GM21528 (cell line): ENCODE results near the gene CD34.
A peak's percentile ranks its signal among the peaks of the same experiment; 100 is the strongest.
"Not testable (repeated sequence)": the region's sequence is repeated elsewhere in the genome, so short reads cannot be mapped to it uniquely, and the experiment has no call there.

Source experiments
- ATAC-seq: cut with Tn5 transposase; IDR thresholded peaks from one replicate; pipeline ENCODE4 v1.9.1; 2021; ENCODE audit warnings: mild to moderate bottlenecking, moderate library complexity; ENCODE audit not compliant: unreplicated experiment, low FRiP score

CD34 gene

GRCh38 chr1:207910591-207911354, at the start of gene CD34:
Gene CD34 (minus strand): TSS chr1:207911125. CDS start chr1:207911080, 45 bp downstream.
- no peak for ATAC-seq

GRCh38 chr1:207960346-207960745, 49.4 kb upstream of the CD34 start:
- no peak for ATAC-seq

GRCh38 chr1:207959910-207960309, 49.0 kb upstream of the CD34 start:
- ATAC-seq, result no peak

GRCh38 chr1:207959141-207959825, 48.4 kb upstream of the CD34 start:
- ATAC-seq, result no peak

- no peak for ATAC-seq
Observed at GRCh38 chr1:207958376-207959139, 47.6 kb upstream of the CD34 start.

- ATAC-seq, result no peak
Observed at GRCh38 chr1:207956986-207957385, 46.1 kb upstream of the CD34 start.

GRCh38 chr1:207954104-207954503, 43.2 kb upstream of the CD34 start:
- ATAC-seq, result no peak

- no peak for ATAC-seq
Observed at GRCh38 chr1:207952617-207953542, 42.0 kb upstream of the CD34 start.

- ATAC-seq, result no peak
Observed at GRCh38 chr1:207951652-207952051, 40.7 kb upstream of the CD34 start.

GRCh38 chr1:207950750-207951149, 39.8 kb upstream of the CD34 start:
- ATAC-seq, result no peak

- ATAC-seq, result no peak
Observed at GRCh38 chr1:207949571-207950195, 38.8 kb upstream of the CD34 start.

GRCh38 chr1:207948536-207949250, 37.8 kb upstream of the CD34 start:
- no peak for ATAC-seq

- ATAC-seq, result no peak
Observed at GRCh38 chr1:207946756-207947155, 35.8 kb upstream of the CD34 start.

- ATAC-seq, result no peak
Observed at GRCh38 chr1:207944571-207944970, 33.6 kb upstream of the CD34 start.

- not testable (repeated sequence) for ATAC-seq
Observed at GRCh38 chr1:207942337-207942741, 31.4 kb upstream of the CD34 start.

GRCh38 chr1:207941665-207942064, 30.7 kb upstream of the CD34 start:
- no peak for ATAC-seq

GRCh38 chr1:207938016-207938415, 27.1 kb upstream of the CD34 start:
- ATAC-seq, result no peak

- ATAC-seq, result no peak
Observed at GRCh38 chr1:207937204-207937603, 26.3 kb upstream of the CD34 start.

GRCh38 chr1:207935166-207935583, 24.2 kb upstream of the CD34 start:
- peak; percentile 98 for ATAC-seq
